ENCODE results near the gene KIAA1328.

KIAA1328 gene

GRCh38 chr18:37219257-37219656, 390.3 kb downstream of the KIAA1328 start:
- DNase-seq (ENCODE audit: low read depth) = no peak

GRCh38 chr18:37222354-37222998, 393.5 kb downstream of the KIAA1328 start:
- DNase-seq (ENCODE audit: low read depth) = peak; percentile 14

- no peak for DNase-seq (ENCODE audit: low read depth)
Observed at GRCh38 chr18:37222999-37223378, 394.1 kb downstream of the KIAA1328 start.

- no peak for DNase-seq (ENCODE audit: low read depth)
Observed at GRCh38 chr18:37225279-37225678, 396.4 kb downstream of the KIAA1328 start.

GRCh38 chr18:37230768-37231167, 401.8 kb downstream of the KIAA1328 start:
- DNase-seq (ENCODE audit: low read depth) = no peak

GRCh38 chr18:37231251-37231650, 402.3 kb downstream of the KIAA1328 start:
- no peak for DNase-seq (ENCODE audit: low read depth)

DNA sequence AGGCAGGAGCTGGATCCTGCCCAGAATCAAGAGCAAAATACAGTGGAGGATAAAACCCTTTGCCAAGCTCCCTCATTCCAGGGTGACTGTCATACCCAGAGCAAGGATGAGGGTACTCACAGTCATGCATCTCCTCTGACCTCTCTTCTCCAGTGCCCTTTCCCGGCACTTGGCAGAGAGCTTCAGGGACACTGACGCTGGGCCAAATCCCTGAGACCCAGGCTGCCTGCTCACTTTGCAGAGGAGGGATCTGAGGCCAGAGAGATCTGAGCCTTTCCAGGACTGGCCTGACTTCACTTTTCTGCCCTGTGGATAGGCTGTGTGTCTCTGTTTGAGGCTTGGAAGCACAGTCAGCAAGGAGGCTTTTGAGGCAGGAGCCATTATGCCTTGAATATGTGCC, 406.7 kb downstream of the KIAA1328 start:
- no peak for DNase-seq (ENCODE audit: low read depth)

GRCh38 chr18:37238282-37239108, 409.6 kb downstream of the KIAA1328 start:
- DNase-seq (ENCODE audit: low read depth) = no peak

GRCh38 chr18:37242091-37242490, 413.2 kb downstream of the KIAA1328 start:
- no peak for DNase-seq (ENCODE audit: low read depth)

GRCh38 chr18:37242826-37243560, 414.1 kb downstream of the KIAA1328 start:
- no peak for DNase-seq (ENCODE audit: low read depth)

DNA sequence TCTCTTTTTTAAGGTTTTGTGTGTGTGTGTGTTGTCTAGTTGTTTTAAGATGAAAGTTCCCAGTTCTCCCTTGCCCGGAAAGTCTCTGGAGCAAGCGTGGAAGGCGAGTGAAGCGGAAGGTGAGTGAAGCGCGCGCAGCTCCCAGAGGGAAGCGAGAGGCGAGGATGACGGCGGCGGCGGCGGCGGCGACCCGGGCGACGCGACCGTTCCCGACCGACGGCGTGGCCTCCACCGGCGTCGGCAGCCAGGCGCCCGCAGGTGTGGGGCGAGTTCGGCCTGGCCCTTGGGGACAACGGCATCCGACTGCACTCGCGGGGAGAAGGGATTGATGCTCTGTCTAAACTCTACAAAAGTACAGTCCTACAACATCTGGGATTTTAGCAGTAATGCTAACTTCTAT, 414.8 kb downstream of the KIAA1328 start:
- DNase-seq (ENCODE audit: low read depth) = no peak

DNA sequence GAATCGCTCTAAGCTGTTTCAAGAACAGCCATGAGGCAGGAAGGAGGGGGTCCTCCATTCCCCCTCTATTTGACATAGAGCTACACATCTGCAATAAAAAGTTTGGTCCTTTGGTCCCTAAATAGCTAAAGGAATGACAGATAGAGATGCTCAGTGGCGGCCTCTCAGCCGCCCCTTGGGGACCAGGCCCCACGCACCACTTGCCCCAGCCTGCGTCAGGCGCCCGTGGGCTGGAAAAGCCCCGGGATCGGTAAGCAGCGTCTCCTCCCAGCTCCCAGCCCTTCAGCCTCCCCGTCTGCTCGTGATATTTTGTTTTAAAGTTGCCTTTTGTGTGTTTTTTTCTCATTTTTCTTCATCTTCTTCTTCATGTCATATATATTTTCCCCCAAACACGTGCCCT, 415.7 kb downstream of the KIAA1328 start:
- DNase-seq (ENCODE audit: low read depth) = no peak

- DNase-seq (ENCODE audit: low read depth) = no peak
Observed at GRCh38 chr18:37246779-37247340, 417.9 kb downstream of the KIAA1328 start.

DNA sequence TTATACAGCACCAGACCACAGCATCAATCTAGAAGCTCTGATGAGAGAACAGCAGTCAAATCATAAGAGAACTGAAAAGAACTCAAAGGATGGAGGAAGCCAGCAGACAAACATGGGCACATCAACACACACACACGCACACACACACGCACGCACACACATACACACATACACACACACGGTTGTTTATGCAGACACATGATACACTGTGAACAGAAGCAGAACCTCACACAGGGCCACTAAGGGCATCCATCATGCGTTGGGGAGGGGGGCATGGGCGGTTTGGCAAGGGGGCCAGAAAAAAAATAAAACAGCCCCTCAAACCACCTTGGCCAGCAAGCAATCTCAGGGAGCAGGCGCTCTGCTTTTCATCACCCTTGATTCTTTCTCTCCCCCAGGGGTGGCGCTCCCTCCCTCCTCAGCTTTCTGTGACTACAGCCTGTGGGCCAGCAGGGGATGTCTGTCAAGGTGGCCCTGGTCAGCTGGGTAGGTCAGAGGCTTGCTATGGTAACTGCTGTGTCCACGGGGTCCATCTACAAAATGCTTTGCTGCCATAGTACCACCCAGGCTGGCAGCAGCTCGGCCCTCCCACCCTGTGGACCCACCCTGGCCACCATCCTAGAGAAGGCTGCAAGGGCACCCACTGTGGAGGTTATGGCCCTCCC, 418.7 kb downstream of the KIAA1328 start:
- DNase-seq (ENCODE audit: low read depth) = no peak

DNA sequence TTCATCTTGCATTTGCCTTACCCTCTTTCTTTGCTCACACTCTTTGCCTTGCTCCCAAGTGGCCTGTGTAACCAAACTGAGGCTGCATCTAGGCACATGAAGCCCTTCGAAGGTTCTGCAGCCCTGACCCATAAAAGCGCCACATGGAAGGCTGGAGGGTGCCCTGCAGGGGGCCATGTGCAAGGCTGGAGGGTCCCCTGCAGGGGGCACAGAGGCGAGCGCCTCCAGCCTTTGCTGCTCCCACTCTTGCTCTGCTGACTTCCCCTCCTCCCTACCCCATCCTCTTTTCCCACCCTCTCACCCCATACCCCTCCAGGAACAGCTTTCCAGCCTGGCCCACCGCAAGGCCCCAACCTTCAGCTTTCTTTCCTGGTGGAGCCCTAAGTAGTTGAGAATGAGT, 419.4 kb downstream of the KIAA1328 start:
- DNase-seq (ENCODE audit: low read depth) = no peak

DNA sequence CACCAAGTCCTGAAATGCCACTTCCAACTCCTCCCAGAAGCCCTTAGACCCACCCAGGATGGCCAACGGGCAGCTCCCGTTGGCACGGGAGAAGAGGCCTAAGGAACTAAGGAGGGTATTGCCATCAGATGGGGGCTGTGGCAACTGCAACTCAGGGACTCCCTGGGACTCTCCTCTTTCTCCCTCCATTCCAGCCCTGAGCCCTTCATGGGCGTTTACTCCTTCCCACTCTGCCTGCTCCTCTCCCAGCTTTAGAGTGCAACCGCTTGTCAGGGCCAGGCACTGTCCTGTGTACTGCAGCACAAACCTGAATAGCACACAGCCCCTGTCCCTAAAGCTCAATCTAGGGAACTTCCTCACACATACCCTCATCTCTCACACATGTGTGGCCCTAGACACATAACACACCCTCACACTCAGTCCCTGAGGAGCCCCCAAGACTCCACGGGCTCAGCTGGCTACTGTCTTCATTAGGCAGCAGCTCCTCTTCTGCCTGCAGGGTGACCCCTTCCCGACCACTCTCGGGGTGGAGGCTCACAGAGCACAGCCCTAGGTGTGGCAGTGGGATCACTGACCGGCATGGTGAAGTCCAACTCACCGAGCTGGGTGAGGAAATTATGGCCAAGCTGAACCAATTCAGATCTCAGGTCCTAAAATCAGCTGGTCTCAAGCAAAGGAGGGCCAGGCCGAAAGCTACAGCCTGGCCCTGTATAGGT, 420.4 kb downstream of the KIAA1328 start:
- DNase-seq (ENCODE audit: low read depth) = no peak

GRCh38 chr18:37249895-37250618, 421.1 kb downstream of the KIAA1328 start:
- no peak for DNase-seq (ENCODE audit: low read depth)

DNA sequence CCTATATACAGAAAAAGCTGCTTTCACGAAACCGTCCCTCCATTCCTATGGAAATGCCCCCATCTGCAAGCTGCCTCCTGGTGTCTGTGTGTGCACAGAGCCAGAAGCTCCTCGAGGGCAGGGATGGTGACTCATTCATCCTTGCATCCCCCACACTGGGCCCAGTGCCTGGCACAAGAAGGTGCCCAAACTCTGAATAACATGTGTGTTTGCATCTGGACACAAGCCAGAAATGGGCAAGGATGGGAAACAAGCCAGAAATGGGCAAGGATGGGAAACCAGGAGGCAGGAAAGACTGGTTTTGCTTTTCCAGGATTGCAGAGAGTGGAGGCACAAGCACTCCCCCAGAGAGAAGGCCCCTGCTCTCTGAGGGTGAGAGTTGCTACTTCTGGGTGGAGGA, 422.8 kb downstream of the KIAA1328 start:
- no peak for DNase-seq (ENCODE audit: low read depth)

- no peak for DNase-seq (ENCODE audit: low read depth)
Observed at GRCh38 chr18:37252342-37252741, 423.4 kb downstream of the KIAA1328 start.

DNA sequence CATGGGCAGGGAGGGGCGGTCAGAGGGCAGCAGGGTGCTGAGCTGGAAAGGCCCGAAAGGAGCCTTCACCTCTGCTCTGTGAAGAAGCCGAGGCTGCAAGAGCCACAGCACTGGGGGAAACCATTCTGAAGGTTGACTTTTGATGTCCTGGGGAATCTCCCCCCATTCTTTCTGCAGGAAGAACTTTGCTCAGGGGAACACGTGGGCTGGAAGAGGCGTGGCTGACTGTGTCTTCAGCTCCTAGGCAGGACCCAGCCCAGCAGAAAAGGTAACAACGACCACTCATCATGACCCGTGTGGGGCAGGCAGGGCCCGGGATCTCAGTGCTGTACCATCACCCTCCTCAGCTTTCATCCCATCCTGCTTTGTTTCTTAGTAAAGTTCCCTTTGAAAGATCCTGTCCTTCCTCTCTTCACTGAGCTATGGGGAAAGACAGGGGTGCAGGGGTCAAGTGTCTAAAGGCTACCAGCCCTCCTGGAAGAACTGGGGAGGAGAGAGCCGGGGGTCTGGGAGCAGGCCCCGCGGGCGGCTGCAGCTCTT, 424.0 kb downstream of the KIAA1328 start:
- no peak for DNase-seq (ENCODE audit: low read depth)
